Measurements from ENCODE around the gene SLC10A7. TPM values are rescaled to one million over a fixed set of nuclear protein-coding genes. Genes with fewer than 3 reads are reported as not detected.

SLC10A7 gene
- total and polyA plus RNA-seq, 2 donors (not counting 1 experiment from before 2014, with no cell fraction given) = 5.7 to 18.3 TPM

DNA sequence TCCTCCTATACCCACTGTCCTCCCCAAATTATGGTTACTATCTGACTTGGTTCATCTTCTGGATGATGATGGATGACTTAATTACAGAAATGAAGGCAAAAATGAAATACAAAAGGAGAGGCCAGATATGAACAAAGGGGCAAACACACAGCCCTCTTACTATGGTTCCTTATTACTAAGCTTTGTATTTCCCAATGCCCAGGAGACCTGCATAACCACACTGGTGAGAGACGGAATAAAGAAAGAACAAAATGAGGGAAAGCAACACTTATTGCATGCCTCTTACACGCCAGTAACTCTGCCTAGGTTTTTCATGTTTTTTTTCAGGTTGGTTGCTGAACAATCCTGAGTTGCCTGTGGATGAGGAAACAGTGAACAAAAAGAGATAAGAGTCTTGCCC is 120.5 kb downstream of the SLC10A7 start:
- H3K4me3 ChIP-seq (ENCODE audit: control extremely low read depth in 1 of 5, extremely low read depth in 1 of 5, insufficient read depth in 1 of 5, low read depth in 2 of 5, low read length in 4 of 5) = no peak overlapping the region
- no peak overlapping the region for H3K27ac Mint-ChIP-seq
- H3K9me3 ChIP-seq (ENCODE audit: control extremely low read depth in 1 of 3, control insufficient read depth in 2 of 3, insufficient read depth in 1 of 3, low read length in 2 of 3) = no peaks in the 10 kb centered on the region
- H3K4me2 ChIP-seq (replicated peaks; ENCODE audit: low read depth, low read length, poor library complexity, severe bottlenecking) = no peak overlapping the region
- intact Hi-C loops (cut with micrococcal nuclease) = no loop called here
- H3K9me3 Mint-ChIP-seq (ENCODE audit: insufficient read depth) = no peaks in the 10 kb centered on the region
- CTCF ChIA-PET = no interaction called here
- POLR2A ChIA-PET = no interaction called here
- H3K79me2 ChIP-seq (ENCODE audit: control insufficient read depth, insufficient read depth, low read length) = no peaks in the 10 kb centered on the region
- no peak overlapping the region for H3K4me3 Mint-ChIP-seq
- no peaks in the 10 kb centered on the region for H3K4me1 Mint-ChIP-seq
- no peak for TF ChIP-seq EZH2 (IDR thresholded peaks at IDR 0.05; ENCODE audit: borderline replicate concordance, insufficient read depth, low read depth, low read length, poor library complexity, severe bottlenecking)
- TF ChIP-seq, protein P1, sequence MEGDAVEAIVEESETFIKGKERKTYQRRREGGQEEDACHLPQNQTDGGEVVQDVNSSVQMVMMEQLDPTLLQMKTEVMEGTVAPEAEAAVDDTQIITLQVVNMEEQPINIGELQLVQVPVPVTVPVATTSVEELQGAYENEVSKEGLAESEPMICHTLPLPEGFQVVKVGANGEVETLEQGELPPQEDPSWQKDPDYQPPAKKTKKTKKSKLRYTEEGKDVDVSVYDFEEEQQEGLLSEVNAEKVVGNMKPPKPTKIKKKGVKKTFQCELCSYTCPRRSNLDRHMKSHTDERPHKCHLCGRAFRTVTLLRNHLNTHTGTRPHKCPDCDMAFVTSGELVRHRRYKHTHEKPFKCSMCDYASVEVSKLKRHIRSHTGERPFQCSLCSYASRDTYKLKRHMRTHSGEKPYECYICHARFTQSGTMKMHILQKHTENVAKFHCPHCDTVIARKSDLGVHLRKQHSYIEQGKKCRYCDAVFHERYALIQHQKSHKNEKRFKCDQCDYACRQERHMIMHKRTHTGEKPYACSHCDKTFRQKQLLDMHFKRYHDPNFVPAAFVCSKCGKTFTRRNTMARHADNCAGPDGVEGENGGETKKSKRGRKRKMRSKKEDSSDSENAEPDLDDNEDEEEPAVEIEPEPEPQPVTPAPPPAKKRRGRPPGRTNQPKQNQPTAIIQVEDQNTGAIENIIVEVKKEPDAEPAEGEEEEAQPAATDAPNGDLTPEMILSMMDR (IDR thresholded peaks at IDR 0.05) = no peak
- no peak overlapping the region for H2AFZ ChIP-seq (ENCODE audit: insufficient read depth, low read depth, low read length, poor library complexity, severe bottlenecking)
- H3K4me1 ChIP-seq (ENCODE audit: control insufficient read depth in 2 of 2, insufficient read depth in 2 of 2, low read length in 2 of 2) = no peaks in the 10 kb centered on the region
- no peak overlapping the region for H3K27ac ChIP-seq (ENCODE audit: low read length in 2 of 2)
- no peaks in the 10 kb centered on the region for H3K27me3 Mint-ChIP-seq
- ATAC-seq (ENCODE audit: low read depth) (no peak), DNase-seq (no peak)
- H3K9ac ChIP-seq (ENCODE audit: low read length) = no peak overlapping the region
- WGBS (ENCODE audit: insufficient coverage) = 100% methylated on average over 2 of the region's 2 CpGs
- no peaks in the 10 kb centered on the region for H4K20me1 ChIP-seq (ENCODE audit: control insufficient read depth, insufficient read depth, low read length, poor library complexity, severe bottlenecking)
- no peaks in the 10 kb centered on the region for H3K27me3 ChIP-seq (replicated peaks in 1 of 4; ENCODE audit: control extremely low read depth in 1 of 4, control insufficient read depth in 3 of 4, insufficient read depth in 4 of 4, low read length in 3 of 4)
- no peaks in the 10 kb centered on the region for H3K36me3 ChIP-seq (replicated peaks in 1 of 2; ENCODE audit: control extremely low read depth in 1 of 2, control insufficient read depth in 1 of 2, extremely low read depth in 1 of 2, insufficient read depth in 2 of 2, low read length in 1 of 2)

DNA sequence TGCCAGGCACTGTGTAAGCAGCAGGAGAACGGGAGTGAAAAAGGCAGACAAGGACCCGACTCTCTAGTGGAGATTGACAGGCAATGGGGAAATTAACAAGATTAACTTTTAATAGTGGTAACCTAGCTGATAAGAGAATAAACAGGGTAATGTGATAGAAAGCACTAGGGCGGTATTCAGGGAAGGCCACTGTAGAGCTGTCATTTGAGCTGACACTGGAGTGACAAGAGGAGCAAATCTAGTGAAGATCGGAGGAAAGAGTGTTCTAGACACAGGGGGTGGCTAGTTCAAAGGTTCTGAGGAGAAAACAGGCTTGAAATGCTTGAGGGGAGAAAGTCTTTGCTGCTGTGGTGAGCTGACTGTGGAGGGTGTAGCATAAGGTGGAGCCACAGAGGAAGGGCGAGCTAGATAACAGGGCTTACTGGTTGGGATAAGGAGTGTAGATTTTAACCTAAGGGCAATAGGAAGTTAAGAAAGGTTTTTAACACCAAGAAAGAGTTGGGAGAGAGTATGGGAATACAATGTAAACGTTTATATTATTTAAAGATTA is 122.8 kb downstream of the SLC10A7 start:
- no peak overlapping the region for H3K4me3 ChIP-seq (ENCODE audit: control extremely low read depth in 1 of 5, extremely low read depth in 1 of 5, insufficient read depth in 1 of 5, low read depth in 2 of 5, low read length in 4 of 5)
- no peaks in the 10 kb centered on the region for H3K36me3 ChIP-seq (replicated peaks in 1 of 2; ENCODE audit: control extremely low read depth in 1 of 2, control insufficient read depth in 1 of 2, extremely low read depth in 1 of 2, insufficient read depth in 2 of 2, low read length in 1 of 2)
- Mint-ChIP-seq H3K9me3 (ENCODE audit: insufficient read depth) (no peaks in the 10 kb centered on the region), H3K4me1 (no peaks in the 10 kb centered on the region), H3K27me3 (no peaks in the 10 kb centered on the region), H3K27ac (no peak overlapping the region), H3K4me3 (no peak overlapping the region)
- TF ChIP-seq, protein P1 (IDR thresholded peaks at IDR 0.05) = no peak
- no peak for TF ChIP-seq EZH2 (IDR thresholded peaks at IDR 0.05; ENCODE audit: borderline replicate concordance, insufficient read depth, low read depth, low read length, poor library complexity, severe bottlenecking)
- H3K4me2 ChIP-seq (replicated peaks; ENCODE audit: low read depth, low read length, poor library complexity, severe bottlenecking) = no peak overlapping the region
- no peaks in the 10 kb centered on the region for H3K4me1 ChIP-seq (ENCODE audit: control insufficient read depth in 2 of 2, insufficient read depth in 2 of 2, low read length in 2 of 2)
- whole genome bisulfite sequencing (ENCODE audit: insufficient coverage) = 87% methylated on average over 5 of the region's 6 CpGs
- no peak overlapping the region for H2AFZ ChIP-seq (ENCODE audit: insufficient read depth, low read depth, low read length, poor library complexity, severe bottlenecking)
- intact Hi-C loops (cut with micrococcal nuclease) = no loop called here
- no peaks in the 10 kb centered on the region for H3K27me3 ChIP-seq (replicated peaks in 1 of 4; ENCODE audit: control extremely low read depth in 1 of 4, control insufficient read depth in 3 of 4, insufficient read depth in 4 of 4, low read length in 3 of 4)
- H3K9me3 ChIP-seq (ENCODE audit: control extremely low read depth in 1 of 3, control insufficient read depth in 2 of 3, insufficient read depth in 1 of 3, low read length in 2 of 3) = no peaks in the 10 kb centered on the region
- H4K20me1 ChIP-seq (ENCODE audit: control insufficient read depth, insufficient read depth, low read length, poor library complexity, severe bottlenecking) = no peaks in the 10 kb centered on the region
- CTCF ChIA-PET = no interaction called here
- H3K9ac ChIP-seq (ENCODE audit: low read length) = no peak overlapping the region
- no peak for ATAC-seq (ENCODE audit: low read depth)
- POLR2A ChIA-PET = no interaction called here
- H3K27ac ChIP-seq (ENCODE audit: low read length in 2 of 2) = no peak overlapping the region
- no peaks in the 10 kb centered on the region for H3K79me2 ChIP-seq (ENCODE audit: control insufficient read depth, insufficient read depth, low read length)
- no peak for DNase-seq

Data from B cell (primary cell).